IPS-NIHi7 (cell line): ENCODE measurements around the gene MSX1.
A peak's percentile ranks its signal among the peaks of the same experiment; 100 is the strongest.

Experiments
- DNase-seq: peaks from one replicate; pipeline ENCODE4 v3.0.0; 2012; ENCODE audit warnings: mixed read lengths; ENCODE audit errors: extremely low spot score

The MSX1 gene

GRCh38 chr4:4857809-4858508, 1.5 kb upstream of the MSX1 start:
- DNase-seq, result no peak

- DNase-seq, result no peak
Measured at GRCh38 chr4:4858527-4859324, 739 bp upstream of the MSX1 start.

GRCh38 chr4:4859799-4860599, 534 bp downstream of the MSX1 start:
- no peak for DNase-seq

- no peak for DNase-seq
Measured at GRCh38 chr4:4860600-4861389, 1.3 kb downstream of the MSX1 start.

- DNase-seq, result no peak
Measured at GRCh38 chr4:4861390-4862018, 2.0 kb downstream of the MSX1 start.

- no peak for DNase-seq
Measured at GRCh38 chr4:4862071-4862551, 2.6 kb downstream of the MSX1 start.

- DNase-seq, result no peak
Measured at GRCh38 chr4:4862665-4863482, 3.4 kb downstream of the MSX1 start.

GRCh38 chr4:4864443-4864939, 5.0 kb downstream of the MSX1 start:
- DNase-seq, result no peak

- DNase-seq, result no peak
Measured at GRCh38 chr4:4864940-4865704, 5.7 kb downstream of the MSX1 start.

GRCh38 chr4:4865705-4866123, 6.2 kb downstream of the MSX1 start:
- no peak for DNase-seq

GRCh38 chr4:4866124-4866865, 6.8 kb downstream of the MSX1 start:
- no peak for DNase-seq

- no peak for DNase-seq
Measured at GRCh38 chr4:4866866-4867374, 7.5 kb downstream of the MSX1 start.

GRCh38 chr4:4867375-4868039, 8.0 kb downstream of the MSX1 start:
- peak; percentile 76 for DNase-seq

- DNase-seq, result no peak
Measured at GRCh38 chr4:4868040-4868757, 8.7 kb downstream of the MSX1 start.

- no peak for DNase-seq
Measured at GRCh38 chr4:4868758-4869723, 9.6 kb downstream of the MSX1 start.
